Fibroblast of lung (primary cell): ENCODE measurements around the gene SON. TPM values are rescaled to one million over a fixed set of nuclear protein-coding genes. Genes with fewer than 3 reads are reported as not detected.

Experiments used
- DNase-seq, 2 donors: peaks; one replicate each; pipeline versions ENCODE4 v3.0.0 to v3.0.0-alpha.2; 2010; ENCODE audit warnings: low read depth in 2 of 2
- H2AFZ ChIP-seq: 2 replicates; pipeline ENCODE4 v1.5.1; 2012; ENCODE audit warnings: low read length, control low read depth, inconsistent platforms
- H3K27ac ChIP-seq: 2 replicates; pipeline ENCODE4 v1.5.1; 2011; ENCODE audit warnings: low read length, control low read depth; ENCODE audit not compliant: insufficient read depth
- H3K27me3 ChIP-seq: 2 replicates; pipeline ENCODE4 v1.5.1; 2011; ENCODE audit warnings: mild to moderate bottlenecking, low read length; ENCODE audit not compliant: control insufficient read depth, insufficient read depth
- H3K36me3 ChIP-seq: 2 replicates; pipeline ENCODE4 v1.5.1; 2011; ENCODE audit warnings: low read length; ENCODE audit not compliant: control insufficient read depth, insufficient read depth
- H3K4me1 ChIP-seq: 2 replicates; pipeline ENCODE4 v1.5.1; 2011; ENCODE audit warnings: low read length; ENCODE audit not compliant: control insufficient read depth, insufficient read depth; ENCODE audit errors: extremely low read depth
- H3K4me2 ChIP-seq: 2 replicates; pipeline ENCODE4 v1.5.1; 2011; ENCODE audit warnings: low read length, control low read depth; ENCODE audit not compliant: insufficient read depth; ENCODE audit errors: extremely low read depth
- H3K4me3 ChIP-seq, 4 experiments: fragments of 200-600 bp in 1 of 4; sonication (generic) in 1 of 4; replicated peaks in 1 of 4; 2 replicates each; pipeline ENCODE4 v1.5.1; 2011 to 2016; ENCODE audit warnings: low read length in 4 of 4, low read depth in 3 of 4, mild to moderate bottlenecking in 3 of 4, control low read depth in 2 of 4, inconsistent platforms in 1 of 4, mixed read lengths in 1 of 4; ENCODE audit not compliant: insufficient read depth in 1 of 4; ENCODE audit errors: control extremely low read depth in 1 of 4
- H3K79me2 ChIP-seq: 2 replicates; pipeline ENCODE4 v1.5.1; 2012; ENCODE audit warnings: mild to moderate bottlenecking, low read length, inconsistent platforms; ENCODE audit not compliant: control insufficient read depth, insufficient read depth
- H3K9ac ChIP-seq: 2 replicates; pipeline ENCODE4 v1.5.1; 2011; ENCODE audit warnings: mild to moderate bottlenecking, low read length, control low read depth; ENCODE audit not compliant: insufficient read depth
- H3K9me3 ChIP-seq: 2 replicates; pipeline ENCODE4 v1.5.1; 2012; ENCODE audit warnings: low read depth, low read length; ENCODE audit not compliant: control insufficient read depth, insufficient read depth
- H4K20me1 ChIP-seq: 2 replicates; pipeline ENCODE4 v1.5.1; 2011; ENCODE audit warnings: low read length; ENCODE audit not compliant: control insufficient read depth, insufficient read depth; ENCODE audit errors: extremely low read depth
- CTCF ChIP-seq, 2 donors: IDR thresholded peaks in 1 of 2; conservative IDR thresholded peaks in 1 of 2; 1 replicate in 1 of 2; 2 replicates in 1 of 2; pipeline ENCODE4 v1.5.1; 2011 to 2012; ENCODE audit warnings: low read length in 2 of 2, control low read depth in 1 of 2, inconsistent platforms in 1 of 2, low read depth in 1 of 2, mild to moderate bottlenecking in 1 of 2
- EZH2 ChIP-seq: IDR thresholded peaks from 2 replicates; pipeline ENCODE4 v1.5.1; 2012; ENCODE audit warnings: low read length, control low read depth, mild to moderate bottlenecking; ENCODE audit errors: missing control alignments
- polyA plus RNA-seq, 2 donors: library from polyadenylated mRNA; depleted of rRNA in 1 of 2; stranded (reverse) in 1 of 2; unstranded in 1 of 2; fragments of >200 nt; gene quantifications; 2 replicates each; pipeline ENCODE4 v1.2.1, GENCODE V29; 2011 to 2012; ENCODE audit warnings: missing spikeins in 1 of 2
- total RNA-seq: library from RNA; depleted of rRNA; stranded (reverse); fragments of >200 nt; gene quantifications from 2 replicates; pipeline ENCODE4 v1.2.1, GENCODE V29; 2014

Gene SON
- total and polyA plus RNA-seq, 2 donors (not counting 1 experiment from before 2014, with no cell fraction given) = 85.0 to 131 TPM

DNA sequence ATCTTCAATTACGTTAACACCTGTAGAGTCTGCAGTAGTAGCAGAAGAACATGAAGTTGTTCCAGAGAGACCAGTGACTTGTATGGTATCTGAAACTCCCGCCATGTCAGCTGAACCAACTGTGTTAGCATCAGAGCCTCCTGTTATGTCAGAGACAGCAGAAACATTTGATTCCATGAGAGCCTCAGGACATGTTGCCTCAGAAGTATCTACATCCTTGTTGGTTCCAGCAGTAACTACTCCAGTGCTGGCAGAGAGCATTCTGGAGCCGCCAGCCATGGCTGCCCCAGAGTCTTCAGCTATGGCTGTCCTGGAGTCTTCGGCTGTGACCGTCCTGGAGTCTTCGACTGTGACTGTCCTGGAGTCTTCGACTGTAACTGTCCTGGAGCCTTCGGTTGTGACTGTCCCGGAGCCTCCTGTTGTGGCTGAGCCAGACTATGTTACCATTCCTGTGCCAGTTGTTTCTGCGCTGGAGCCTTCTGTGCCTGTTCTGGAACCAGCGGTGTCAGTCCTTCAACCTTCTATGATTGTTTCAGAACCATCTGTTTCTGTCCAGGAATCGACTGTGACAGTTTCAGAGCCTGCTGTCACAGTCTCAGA, 10.3 kb downstream of the SON start:
- peaks cover 4% of the 10 kb centered on the region for H4K20me1 ChIP-seq
- H3K9ac ChIP-seq = no peak overlapping the region
- TF ChIP-seq EZH2 = no peak
- TF ChIP-seq CTCF (conservative IDR thresholded peaks at IDR 0.05 in 1 of 2, IDR thresholded peaks at IDR 0.05 in 1 of 2; ENCODE audit: low read depth in 1 of 2, low read length in 2 of 2) = no peak
- no peak overlapping the region for H3K27ac ChIP-seq
- H3K9me3 ChIP-seq = no peaks in the 10 kb centered on the region
- H2AFZ ChIP-seq = no peak overlapping the region
- H3K4me2 ChIP-seq = no peak overlapping the region
- no peaks in the 10 kb centered on the region for H3K4me1 ChIP-seq
- peaks cover 97% of the 10 kb centered on the region for H3K79me2 ChIP-seq
- no peak for DNase-seq
- H3K36me3 ChIP-seq = peaks cover 48% of the 10 kb centered on the region
- H3K4me3 ChIP-seq = no peak overlapping the region
- H3K27me3 ChIP-seq = no peaks in the 10 kb centered on the region

DNA sequence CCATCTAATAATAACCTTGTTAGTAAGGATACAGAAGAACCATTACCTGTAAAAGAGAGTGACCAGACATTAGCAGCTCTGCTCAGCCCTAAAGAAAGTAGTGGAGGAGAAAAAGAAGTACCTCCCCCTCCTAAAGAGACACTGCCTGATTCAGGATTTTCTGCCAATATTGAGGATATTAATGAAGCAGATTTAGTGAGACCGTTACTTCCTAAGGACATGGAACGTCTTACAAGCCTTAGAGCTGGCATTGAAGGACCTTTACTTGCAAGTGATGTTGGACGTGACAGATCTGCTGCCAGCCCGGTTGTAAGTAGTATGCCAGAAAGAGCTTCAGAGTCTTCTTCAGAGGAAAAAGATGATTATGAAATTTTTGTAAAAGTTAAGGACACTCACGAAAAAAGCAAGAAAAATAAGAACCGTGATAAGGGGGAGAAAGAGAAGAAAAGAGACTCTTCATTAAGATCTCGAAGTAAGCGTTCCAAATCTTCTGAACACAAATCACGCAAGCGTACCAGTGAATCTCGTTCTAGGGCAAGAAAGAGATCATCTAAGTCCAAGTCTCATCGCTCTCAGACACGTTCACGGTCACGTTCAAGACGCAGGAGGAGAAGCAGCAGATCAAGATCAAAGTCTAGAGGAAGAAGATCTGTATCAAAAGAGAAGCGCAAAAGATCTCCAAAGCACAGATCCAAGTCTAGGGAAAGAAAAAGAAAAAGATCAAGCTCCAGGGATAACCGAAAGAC, 11.6 kb downstream of the SON start:
- H4K20me1 ChIP-seq = peaks cover 6% of the 10 kb centered on the region
- H3K4me2 ChIP-seq = no peak overlapping the region
- H3K4me1 ChIP-seq = no peaks in the 10 kb centered on the region
- peaks cover 95% of the 10 kb centered on the region for H3K79me2 ChIP-seq
- no peak overlapping the region for H2AFZ ChIP-seq
- no peak for DNase-seq
- H3K9ac ChIP-seq = no peak overlapping the region
- H3K36me3 ChIP-seq = peaks cover 51% of the 10 kb centered on the region
- no peak for TF ChIP-seq EZH2
- no peak for TF ChIP-seq CTCF (conservative IDR thresholded peaks at IDR 0.05 in 1 of 2, IDR thresholded peaks at IDR 0.05 in 1 of 2; ENCODE audit: low read depth in 1 of 2, low read length in 2 of 2)
- H3K27me3 ChIP-seq = no peaks in the 10 kb centered on the region
- H3K9me3 ChIP-seq = no peaks in the 10 kb centered on the region
- no peak overlapping the region for H3K4me3 ChIP-seq
- no peak overlapping the region for H3K27ac ChIP-seq

- Histone ChIP-seq H3K27ac (no peak overlapping the region), H2AFZ (no peak overlapping the region), H3K4me2 (no peak overlapping the region), H3K27me3 (no peaks in the 10 kb centered on the region), H3K4me1 (no peaks in the 10 kb centered on the region), H3K36me3 (peaks cover 50% of the 10 kb centered on the region), H3K4me3 (no peak overlapping the region), H3K9ac (no peak overlapping the region), H3K79me2 (peaks cover 94% of the 10 kb centered on the region), H4K20me1 (peaks cover 6% of the 10 kb centered on the region), H3K9me3 (no peaks in the 10 kb centered on the region)
- DNase-seq = no peak
- TF ChIP-seq CTCF (conservative IDR thresholded peaks at IDR 0.05 in 1 of 2, IDR thresholded peaks at IDR 0.05 in 1 of 2; ENCODE audit: low read depth in 1 of 2, low read length in 2 of 2) (no peak), EZH2 (no peak)
Observed at GRCh38 chr21:33554982-33555344, 12.1 kb downstream of the SON start.
